IMR-90 (cell line): Measurements from ENCODE around the gene DNMT3B. TPM values are rescaled to one million over a fixed set of nuclear protein-coding genes. Genes with fewer than 3 reads are reported as not detected.

Experiments
- ATAC-seq: fragments of 200-7000 bp; cut with Tn5 transposase; 2 replicates; pipeline ENCODE4 v1.9.1; 2020; ENCODE audit warnings: low read depth, mild to moderate bottlenecking, moderate library complexity
- BruUV-seq: library from RNA; stranded (reverse); fragments of 400-500 nt; replicated peaks from 2 replicates; lab custom pipeline; 2021; lab: Mats Ljungman, UMichigan
- CTCF ChIA-PET: fragments of 300-600 bp; formaldehyde crosslinking; extraction: SDS; loops from one replicate; lab custom pipeline; 2021; ENCODE audit warnings: antibody characterized with exemption; lab: Yijun Ruan, JAX
- POLR2A ChIA-PET: fragments of 300-600 bp; sonication (Branson Sonifier 250); formaldehyde crosslinking; loops from one replicate; lab custom pipeline; 2022; ENCODE audit warnings: antibody characterized with exemption; ENCODE audit not compliant: unreplicated experiment; lab: Charles Lee
- DNase-seq: peaks from one replicate; pipeline ENCODE4 v3.0.0; 2013
- H2AFZ ChIP-seq: replicated peaks from 2 replicates; pipeline ENCODE3; 2013; ENCODE audit warnings: low read length, mild to moderate bottlenecking; ENCODE audit not compliant: poor library complexity
- H2AK5ac ChIP-seq: 2 replicates; pipeline ENCODE4 v1.6.1; 2013; ENCODE audit warnings: low read depth, low read length, inconsistent platforms
- H2AK9ac ChIP-seq: replicated peaks from 2 replicates; pipeline ENCODE3; 2013; ENCODE audit warnings: mild to moderate bottlenecking, low read depth, low read length, moderate library complexity; ENCODE audit not compliant: poor library complexity
- H2BK120ac ChIP-seq: 2 replicates; pipeline ENCODE4 v1.6.1; 2013; ENCODE audit warnings: low read depth, low read length, inconsistent platforms
- H2BK15ac ChIP-seq: 3 replicates; pipeline ENCODE4 v1.6.1; 2013; ENCODE audit warnings: low read depth, low read length, inconsistent platforms
- H2BK20ac ChIP-seq: 2 replicates; pipeline ENCODE4 v1.6.1; 2013; ENCODE audit warnings: low read depth, mild to moderate bottlenecking, inconsistent platforms, low read length, moderate library complexity
- H2BK5ac ChIP-seq: 2 replicates; pipeline ENCODE4 v1.6.1; 2013; ENCODE audit warnings: mild to moderate bottlenecking, low read depth, low read length, inconsistent platforms; ENCODE audit not compliant: poor library complexity, severe bottlenecking
- H3K14ac ChIP-seq: replicated peaks from 2 replicates; pipeline ENCODE4 v1.6.1; 2013; ENCODE audit warnings: low read depth, low read length, inconsistent platforms
- H3K18ac ChIP-seq: 2 replicates; pipeline ENCODE4 v1.6.1; 2013; ENCODE audit warnings: low read depth, low read length, control low read depth
- H3K23ac ChIP-seq: 2 replicates; pipeline ENCODE4 v1.6.1; 2013; ENCODE audit warnings: low read depth, low read length, inconsistent platforms
- H3K27ac ChIP-seq: 2 replicates; pipeline ENCODE4 v1.5.1; 2013; ENCODE audit warnings: mild to moderate bottlenecking, control low read depth, low read length; ENCODE audit not compliant: insufficient read depth
- H3K27me3 ChIP-seq: 2 replicates; pipeline ENCODE4 v1.6.1; 2013; ENCODE audit warnings: low read length; ENCODE audit not compliant: control insufficient read depth, insufficient read depth
- H3K36me3 ChIP-seq: 2 replicates; pipeline ENCODE4 v1.6.1; 2013; ENCODE audit warnings: low read length, mixed read lengths; ENCODE audit not compliant: control insufficient read depth, insufficient read depth
- H3K4ac ChIP-seq: 2 replicates; pipeline ENCODE4 v1.6.1; 2013; ENCODE audit warnings: low read depth, low read length, inconsistent platforms
- H3K4me1 ChIP-seq: 2 replicates; pipeline ENCODE4 v1.6.1; 2013; ENCODE audit warnings: low read length, mixed read lengths; ENCODE audit not compliant: control insufficient read depth, insufficient read depth
- H3K4me2 ChIP-seq: 2 replicates; pipeline ENCODE4 v1.6.1; 2013; ENCODE audit warnings: low read depth, mild to moderate bottlenecking, control low read depth, low read length, moderate library complexity
- H3K4me3 ChIP-seq: 2 replicates; pipeline ENCODE4 v1.5.1; 2013; ENCODE audit warnings: low read depth, mild to moderate bottlenecking, control low read depth, low read length, moderate library complexity; ENCODE audit not compliant: insufficient read depth
- H3K56ac ChIP-seq: 2 replicates; pipeline ENCODE4 v1.6.1; 2013; ENCODE audit warnings: low read length, inconsistent platforms; ENCODE audit not compliant: insufficient read depth; ENCODE audit errors: extremely low read depth
- H3K79me1 ChIP-seq, 2 experiments: 2 replicates each; pipeline ENCODE4 v1.6.1; 2013; ENCODE audit warnings: low read length in 2 of 2, inconsistent platforms in 1 of 2, low read depth in 1 of 2
- H3K9ac ChIP-seq: 2 replicates; pipeline ENCODE4 v1.6.1; 2013; ENCODE audit warnings: low read depth, low read length, control low read depth
- H3K9me1 ChIP-seq: 2 replicates; pipeline ENCODE4 v1.6.1; 2013; ENCODE audit warnings: low read length, inconsistent platforms; ENCODE audit not compliant: insufficient read depth
- H3K9me3 ChIP-seq: 2 replicates; pipeline ENCODE4 v1.6.1; 2013; ENCODE audit warnings: low read length; ENCODE audit not compliant: control insufficient read depth, insufficient read depth
- H4K20me1 ChIP-seq: 2 replicates; pipeline ENCODE4 v1.6.1; 2013; ENCODE audit warnings: low read length, inconsistent platforms; ENCODE audit not compliant: insufficient read depth
- H4K5ac ChIP-seq: 2 replicates; pipeline ENCODE4 v1.6.1; 2013; ENCODE audit warnings: mild to moderate bottlenecking, low read depth, low read length, control low read depth
- H4K8ac ChIP-seq, 2 experiments: 2 replicates each; pipeline ENCODE4 v1.6.1; 2013; ENCODE audit warnings: low read depth in 2 of 2, low read length in 2 of 2, control low read depth in 1 of 2, inconsistent platforms in 1 of 2
- H4K91ac ChIP-seq: 2 replicates; pipeline ENCODE4 v1.6.1; 2013; ENCODE audit warnings: low read depth, low read length, inconsistent platforms; ENCODE audit not compliant: insufficient read depth
- CEBPB ChIP-seq: IDR thresholded peaks from 2 replicates; pipeline ENCODE4 v1.6.1; 2012; ENCODE audit warnings: low read depth, low read length, improper control_type of control experiment
- MAZ ChIP-seq: IDR thresholded peaks from 2 replicates; pipeline ENCODE4 v1.6.1; 2012; ENCODE audit warnings: low read depth, mild to moderate bottlenecking, low read length, improper control_type of control experiment, moderate library complexity, borderline replicate concordance
- POLR2A ChIP-seq: IDR thresholded peaks from 2 replicates; pipeline ENCODE4 v1.6.1; 2012; ENCODE audit warnings: mild to moderate bottlenecking, low read depth, low read length
- RAD21 ChIP-seq: IDR thresholded peaks from 2 replicates; pipeline ENCODE4 v1.6.1; 2012; ENCODE audit warnings: low read length, improper control_type of control experiment
- RFX5 ChIP-seq: IDR thresholded peaks from 2 replicates; pipeline ENCODE4 v1.8.0; 2012; ENCODE audit warnings: low read depth, mild to moderate bottlenecking, low read length, moderate library complexity
- SMC3 ChIP-seq: fragments of 150-350 bp; IDR thresholded peaks from 2 replicates; pipeline ENCODE4 v1.6.1; 2016; ENCODE audit warnings: low read depth, mild to moderate bottlenecking, antibody characterized with exemption, low read length, moderate library complexity
- WGBS, 2 experiments: methylation state at CpG; one replicate each; pipeline versions ENCODE4 v1.1.5 to v1.1.7; 2013; ENCODE audit warnings: missing lambda C conversion rate in 2 of 2; ENCODE audit not compliant: insufficient read length in 1 of 2; ENCODE audit errors: extremely low coverage in 2 of 2; 5-methylcytosine and 5-hydroxymethylcytosine counted together
- dilution Hi-C: fragments of 300-500 bp; cut with HindIII; formaldehyde crosslinking; loops from one replicate; pipeline ENCODE4 v1.14.3; 2018; ENCODE audit warnings: low sequenced_read_pairs; ENCODE audit not compliant: unreplicated experiment
- in situ Hi-C: fragments of 300-500 bp; cut with MboI; formaldehyde crosslinking; loops from 3 replicates; pipeline ENCODE4 v1.14.3; 2019; ENCODE audit warnings: low sequenced_read_pairs, inconsistent platforms, mixed read lengths
- intact Hi-C: fragments of 100-400 bp; cut with micrococcal nuclease; formaldehyde crosslinking; loops from 2 replicates; pipeline ENCODE4 v1.10.0; 2022
- polyA plus RNA-seq, 3 experiments: library from polyadenylated mRNA; depleted of rRNA; stranded (reverse); fragments of >200 nt; gene quantifications; 2 replicates each; pipeline ENCODE4 v1.2.3, GENCODE V29; 2012; ENCODE audit warnings: low replicate concordance in 1 of 3
- total RNA-seq: library from RNA; depleted of rRNA; stranded (reverse); fragments of >200 nt; gene quantifications from 2 replicates; pipeline ENCODE4 v1.2.3, GENCODE V29; 2012

Gene DNMT3B
- total and polyA plus RNA-seq, 2 of the 4 experiments (the other 2 are of a cell fraction), result 1.3 to 1.9 TPM

GRCh38 chr20:32743237-32744112, 18.7 kb upstream of the DNMT3B start, which contains the start of gene COMMD7:
Gene COMMD7 (minus strand): TSS chr20:32743467. CDS start chr20:32743391, 76 bp downstream.
- peak within 1 kb of the TSS; percentile 76 for H2BK20ac ChIP-seq
- CTCF ChIA-PET, result no interaction called here

More at GRCh38 chr20:32743237-32744112, 18.7 kb upstream of the DNMT3B start, which contains the start of gene COMMD7:
- Histone ChIP-seq H2AFZ (peak within 1 kb of the TSS; percentile 93), H3K36me3 (no peaks in the 10 kb centered on the region), H3K27ac (peak within 1 kb of the TSS; percentile 62), H4K91ac (peak within 1 kb of the TSS; percentile 80), H2AK5ac (peak within 1 kb of the TSS; percentile 77), H3K4ac (peak within 1 kb of the TSS; percentile 76), H2BK5ac (peak within 1 kb of the TSS; percentile 72), H3K23ac (peak within 1 kb of the TSS; percentile 91), H2BK15ac (peak within 1 kb of the TSS; percentile 90; the same call in 2 of the 3 replicates), H4K8ac (peak within 1 kb of the TSS; percentile 46 to 91), H3K79me1 (peaks cover 16 to 54% of the 10 kb centered on the region in 2 experiments), H3K56ac (peak within 1 kb of the TSS; percentile 86), H3K18ac (peak within 1 kb of the TSS; percentile 59), H4K20me1 (no peaks in the 10 kb centered on the region; the same call in 1 of the 2 replicates), H2BK120ac (peak within 1 kb of the TSS; percentile 84), H4K5ac (peak within 1 kb of the TSS; percentile 91), H3K9me1 (peaks cover 10% of the 10 kb centered on the region), H3K14ac (peak within 1 kb of the TSS; percentile 92), H3K4me3 (peak within 1 kb of the TSS; percentile 89), H3K9ac (peak within 1 kb of the TSS; percentile 99), H3K9me3 (no peaks in the 10 kb centered on the region), H3K27me3 (no peaks in the 10 kb centered on the region), H3K4me2 (peak within 1 kb of the TSS; percentile 96), H3K4me1 (peaks cover 16% of the 10 kb centered on the region), H2AK9ac (peak within 1 kb of the TSS; percentile 96)
- POLR2A ChIA-PET, result interaction anchor here (0.6 to 1.4 kb wide), 2 partner anchors 9 to 448 kb away, joined by 4 to 10 read pairs; no protein-coding TSS in a partner anchor
- no TSS peak for BruUV-seq
- in situ Hi-C loops (no loop called here), dilution Hi-C loops (no loop called here), intact Hi-C loops (no loop called here)
- no peak for TF ChIP-seq SMC3
- TF ChIP-seq CEBPB, result no peak
- TF ChIP-seq RAD21, result 0 out of 2 replicates have a peak, but pooled peaks have one; percentile 2
- peak; percentile 85 for TF ChIP-seq RFX5
- 0 out of 2 replicates have a peak, but pooled peaks have one; percentile 46 for TF ChIP-seq POLR2A
- 0 out of 2 replicates have a peak, but pooled peaks have one; percentile 39 for TF ChIP-seq MAZ
- DNase-seq (peak; percentile 44), ATAC-seq (peak; percentile 73)
- WGBS, 2 experiments, result 1% methylated on average over 32 of the region's 64 CpGs; no CpG with 5 or more reads in 1 of the 2 experiments
